Vagina (tissue), 2 donors: ENCODE measurements around the gene SLC25A47. TPM values are rescaled to one million over a fixed set of nuclear protein-coding genes. Genes with fewer than 3 reads are reported as not detected.
A peak's percentile ranks its signal among the peaks of the same experiment; 100 is the strongest.

ENCODE experiments used
- DNase-seq, 2 donors: peaks; one replicate each; pipeline ENCODE4 v3.0.0-alpha.2; 2017; ENCODE audit errors: extremely low spot score in 2 of 2
- H3K27ac ChIP-seq: fragments of 200-600 bp; sonication (generic); one replicate; pipeline ENCODE4 v1.5.1; 2019
- H3K27me3 ChIP-seq: fragments of 200-600 bp; sonication (generic); one replicate; pipeline ENCODE4 v1.5.1; 2019
- H3K36me3 ChIP-seq, 2 donors: fragments of 200-600 bp; sonication (generic); one replicate each; pipeline ENCODE4 v1.5.1; 2017 to 2019
- H3K4me1 ChIP-seq: fragments of 200-600 bp; sonication (generic); one replicate; pipeline ENCODE4 v1.5.1; 2019
- H3K4me3 ChIP-seq, 2 donors: fragments of 200-600 bp; sonication (generic); 1 replicate in 1 of 2; 2 replicates in 1 of 2; pipeline ENCODE4 v1.5.1; 2016 to 2019
- H3K9me3 ChIP-seq: fragments of 200-600 bp; sonication (generic); one replicate; pipeline ENCODE4 v1.5.1; 2019
- POLR2A ChIP-seq, 2 donors: fragments of 450-650 bp; IDR thresholded peaks; one replicate each; pipeline ENCODE4 v1.6.1; 2017; ENCODE audit warnings: antibody characterized with exemption in 2 of 2, mild to moderate bottlenecking in 2 of 2, moderate library complexity in 2 of 2
- POLR2AphosphoS5 ChIP-seq, 2 donors: sonication (generic); formaldehyde crosslinking; IDR thresholded peaks; one replicate each; pipeline ENCODE4 v1.9.0; 2017; ENCODE audit warnings: antibody characterized with exemption in 2 of 2, mild to moderate bottlenecking in 2 of 2, low read depth in 1 of 2; ENCODE audit not compliant: insufficient read depth in 1 of 2
- intact Hi-C: fragments of 100-400 bp; cut with DNase I; formaldehyde crosslinking; loops from one replicate; pipeline ENCODE4 v1.15.1; 2023
- total RNA-seq: library from RNA; depleted of rRNA; stranded (reverse); fragments of >200 nt; gene quantifications from one replicate; pipeline ENCODE4 v1.2.3, GENCODE V29; 2016
- TF ChIP-seq, protein P1 (sequence below), 3 experiments: fragments of 450-650 bp in 2 of 3; fragments of 200-600 bp in 1 of 3; sonication (generic) in 1 of 3; IDR thresholded peaks; one replicate each; pipeline ENCODE4 v1.5.1; 2017 to 2019; ENCODE audit warnings: antibody characterized with exemption in 3 of 3, mild to moderate bottlenecking in 2 of 3, moderate library complexity in 2 of 3

SLC25A47 gene
- total RNA-seq, 1 donor from 2014 or later, result not detected

DNA sequence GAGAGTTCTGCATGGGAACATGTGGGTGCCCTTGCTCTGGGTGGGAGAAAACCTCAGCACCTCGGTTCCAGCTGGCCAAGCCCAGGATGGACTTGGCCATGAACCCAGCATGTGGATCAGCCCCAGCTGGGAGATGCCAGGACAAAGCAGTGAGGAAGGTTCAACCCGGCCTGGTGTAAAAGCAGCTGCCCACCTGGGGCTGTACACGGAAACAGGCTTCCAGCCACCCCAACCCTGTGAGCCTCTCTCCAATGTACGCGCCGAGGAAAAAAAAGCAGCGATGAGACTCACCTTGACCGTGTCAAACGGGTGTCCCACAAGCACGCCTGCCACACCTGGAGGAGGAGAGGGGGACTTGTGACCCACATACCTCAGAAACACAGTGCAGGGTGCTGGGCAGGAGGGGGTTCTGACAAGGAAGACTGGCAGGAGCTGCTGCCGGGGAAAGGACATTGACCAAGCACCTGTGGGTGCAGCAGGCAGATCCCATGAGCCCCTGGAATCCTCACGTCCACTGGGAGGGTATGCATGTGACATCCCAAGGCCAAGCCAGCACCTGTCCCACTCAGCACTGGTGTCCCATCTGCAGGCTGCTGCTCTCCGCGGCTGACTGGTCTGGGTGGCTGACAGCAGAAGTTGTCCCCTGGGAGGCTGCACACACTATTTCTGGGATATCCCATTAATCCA lies 24.4 kb upstream of the SLC25A47 start:
- intact Hi-C loops, result no loop called here
- Histone ChIP-seq H3K4me1 (peaks cover 44% of the 10 kb centered on the region), H3K9me3 (no peaks in the 10 kb centered on the region), H3K36me3 (no peaks in the 10 kb centered on the region), H3K4me3 (no peak overlapping the region), H3K27me3 (no peaks in the 10 kb centered on the region), H3K27ac (peak overlapping the region; percentile 90)
- TF ChIP-seq POLR2A (IDR thresholded peaks at IDR 0.05) (no peak), POLR2AphosphoS5 (IDR thresholded peaks at IDR 0.05; ENCODE audit: insufficient read depth in 1 of 2, low read depth in 1 of 2) (no peak)
- TF ChIP-seq, protein P1, sequence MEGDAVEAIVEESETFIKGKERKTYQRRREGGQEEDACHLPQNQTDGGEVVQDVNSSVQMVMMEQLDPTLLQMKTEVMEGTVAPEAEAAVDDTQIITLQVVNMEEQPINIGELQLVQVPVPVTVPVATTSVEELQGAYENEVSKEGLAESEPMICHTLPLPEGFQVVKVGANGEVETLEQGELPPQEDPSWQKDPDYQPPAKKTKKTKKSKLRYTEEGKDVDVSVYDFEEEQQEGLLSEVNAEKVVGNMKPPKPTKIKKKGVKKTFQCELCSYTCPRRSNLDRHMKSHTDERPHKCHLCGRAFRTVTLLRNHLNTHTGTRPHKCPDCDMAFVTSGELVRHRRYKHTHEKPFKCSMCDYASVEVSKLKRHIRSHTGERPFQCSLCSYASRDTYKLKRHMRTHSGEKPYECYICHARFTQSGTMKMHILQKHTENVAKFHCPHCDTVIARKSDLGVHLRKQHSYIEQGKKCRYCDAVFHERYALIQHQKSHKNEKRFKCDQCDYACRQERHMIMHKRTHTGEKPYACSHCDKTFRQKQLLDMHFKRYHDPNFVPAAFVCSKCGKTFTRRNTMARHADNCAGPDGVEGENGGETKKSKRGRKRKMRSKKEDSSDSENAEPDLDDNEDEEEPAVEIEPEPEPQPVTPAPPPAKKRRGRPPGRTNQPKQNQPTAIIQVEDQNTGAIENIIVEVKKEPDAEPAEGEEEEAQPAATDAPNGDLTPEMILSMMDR (IDR thresholded peaks at IDR 0.05), result no peak
- no peak for DNase-seq

DNA sequence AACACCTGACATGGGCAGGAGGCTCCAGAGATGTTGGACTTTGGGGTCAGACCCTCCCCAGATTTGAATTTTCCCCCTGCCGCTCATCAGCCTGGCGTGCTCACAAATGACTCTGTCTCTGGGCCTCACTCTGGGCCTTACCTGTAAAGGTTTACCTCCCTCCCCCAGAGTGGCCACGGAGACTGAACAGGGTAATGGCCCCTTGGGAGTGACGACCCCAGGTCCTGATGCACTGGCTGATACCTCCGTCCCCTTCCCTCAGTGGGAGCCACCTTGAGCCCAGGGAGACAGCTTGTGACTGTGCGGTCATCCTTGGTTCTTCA lies 23.9 kb upstream of the SLC25A47 start:
- Histone ChIP-seq H3K4me3 (no peak overlapping the region), H3K4me1 (peaks cover 49% of the 10 kb centered on the region), H3K9me3 (no peaks in the 10 kb centered on the region), H3K27me3 (no peaks in the 10 kb centered on the region), H3K27ac (no peak overlapping the region), H3K36me3 (no peaks in the 10 kb centered on the region)
- no peak for DNase-seq
- TF ChIP-seq, protein P1 (IDR thresholded peaks at IDR 0.05), result no peak
- TF ChIP-seq POLR2AphosphoS5 (IDR thresholded peaks at IDR 0.05; ENCODE audit: insufficient read depth in 1 of 2, low read depth in 1 of 2) (no peak), POLR2A (IDR thresholded peaks at IDR 0.05) (no peak)
- intact Hi-C loops, result no loop called here

DNA sequence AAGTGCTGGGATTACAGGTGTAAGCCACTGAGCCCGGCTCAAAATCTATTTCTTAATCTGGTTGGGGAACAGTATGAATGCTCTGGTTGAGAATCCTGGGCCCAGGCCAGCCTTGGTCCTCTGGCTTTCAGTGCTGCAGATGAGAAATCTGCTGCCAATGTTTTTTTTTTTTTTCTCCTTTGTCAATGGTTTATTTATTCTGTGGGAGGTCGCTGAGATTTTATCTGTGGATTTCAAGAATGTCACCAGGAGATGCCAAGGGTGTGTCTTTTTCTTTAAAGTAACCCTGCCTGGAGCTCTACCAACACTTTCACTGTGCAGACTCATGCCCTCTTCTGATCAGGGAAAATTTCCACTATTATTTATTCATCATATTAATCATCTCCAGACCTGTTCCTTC lies 20.5 kb upstream of the SLC25A47 start:
- Histone ChIP-seq H3K27me3 (no peaks in the 10 kb centered on the region), H3K4me1 (peaks cover 51% of the 10 kb centered on the region), H3K9me3 (no peaks in the 10 kb centered on the region), H3K4me3 (no peak overlapping the region), H3K36me3 (no peaks in the 10 kb centered on the region), H3K27ac (peak overlapping the region; percentile 37)
- intact Hi-C loops, result no loop called here
- no peak for DNase-seq
- no peak for TF ChIP-seq POLR2A (IDR thresholded peaks at IDR 0.05)
- TF ChIP-seq POLR2AphosphoS5 (IDR thresholded peaks at IDR 0.05; ENCODE audit: insufficient read depth in 1 of 2, low read depth in 1 of 2), result peak in 1 of 2 donors; percentile 54

DNA sequence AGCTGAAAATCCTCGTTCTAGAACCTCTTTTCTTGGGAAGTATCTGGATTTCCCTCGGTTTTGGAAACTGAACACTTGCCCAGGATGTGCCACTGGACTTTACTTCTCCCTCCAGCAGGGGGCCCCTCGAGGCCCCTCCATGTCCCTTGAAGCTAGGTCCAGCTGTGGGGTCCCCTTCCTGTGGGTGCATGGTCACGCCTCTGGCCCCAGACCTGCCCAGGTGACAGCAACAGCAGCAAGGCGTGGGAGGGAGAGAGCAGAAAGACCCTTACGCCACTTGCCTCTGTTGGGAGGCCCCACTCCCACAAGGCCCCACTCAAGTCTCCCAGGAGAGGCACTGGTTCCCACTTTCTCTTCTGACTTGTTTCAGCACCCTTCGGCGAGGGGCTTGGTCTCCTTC lies 20.0 kb upstream of the SLC25A47 start:
- H3K4me3 ChIP-seq, result no peak overlapping the region
- no peaks in the 10 kb centered on the region for H3K9me3 ChIP-seq
- H3K4me1 ChIP-seq, result peaks cover 51% of the 10 kb centered on the region
- H3K27ac ChIP-seq, result peak overlapping the region; percentile 37
- DNase-seq, result no peak
- TF ChIP-seq POLR2A (IDR thresholded peaks at IDR 0.05) (no peak), POLR2AphosphoS5 (IDR thresholded peaks at IDR 0.05; ENCODE audit: insufficient read depth in 1 of 2, low read depth in 1 of 2) (no peak)
- TF ChIP-seq, protein P1 (IDR thresholded peaks at IDR 0.05), result peak in 1 of 3 experiments; percentile 15
- H3K36me3 ChIP-seq, result no peaks in the 10 kb centered on the region
- H3K27me3 ChIP-seq, result no peaks in the 10 kb centered on the region
- intact Hi-C loops, result no loop called here

DNA sequence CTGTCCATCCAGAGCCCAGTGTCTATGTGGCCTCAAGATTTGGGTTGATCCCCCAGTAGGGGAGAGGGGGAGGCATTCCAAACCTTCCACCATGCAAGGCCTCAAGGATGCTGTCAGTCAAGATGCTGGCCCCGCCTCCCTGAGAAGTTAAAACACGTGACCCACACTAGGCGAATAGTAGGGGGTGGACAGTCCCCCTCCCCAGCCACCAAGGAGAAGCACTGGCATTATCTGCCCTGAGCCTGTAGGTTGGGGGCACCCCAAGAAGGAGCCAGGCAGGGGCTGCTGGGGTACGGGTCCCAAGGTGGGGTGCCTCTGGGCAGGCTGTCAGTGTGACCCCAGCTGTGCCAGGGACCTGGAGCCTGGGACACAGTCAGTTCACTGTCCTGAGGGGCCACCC lies 19.2 kb upstream of the SLC25A47 start:
- Histone ChIP-seq H3K4me3 (no peak overlapping the region), H3K27ac (peak overlapping the region; percentile 37), H3K4me1 (peaks cover 51% of the 10 kb centered on the region), H3K36me3 (no peaks in the 10 kb centered on the region), H3K27me3 (no peaks in the 10 kb centered on the region), H3K9me3 (no peaks in the 10 kb centered on the region)
- TF ChIP-seq POLR2A (IDR thresholded peaks at IDR 0.05), result no peak
- intact Hi-C loops, result no loop called here
- no peak for DNase-seq

DNA sequence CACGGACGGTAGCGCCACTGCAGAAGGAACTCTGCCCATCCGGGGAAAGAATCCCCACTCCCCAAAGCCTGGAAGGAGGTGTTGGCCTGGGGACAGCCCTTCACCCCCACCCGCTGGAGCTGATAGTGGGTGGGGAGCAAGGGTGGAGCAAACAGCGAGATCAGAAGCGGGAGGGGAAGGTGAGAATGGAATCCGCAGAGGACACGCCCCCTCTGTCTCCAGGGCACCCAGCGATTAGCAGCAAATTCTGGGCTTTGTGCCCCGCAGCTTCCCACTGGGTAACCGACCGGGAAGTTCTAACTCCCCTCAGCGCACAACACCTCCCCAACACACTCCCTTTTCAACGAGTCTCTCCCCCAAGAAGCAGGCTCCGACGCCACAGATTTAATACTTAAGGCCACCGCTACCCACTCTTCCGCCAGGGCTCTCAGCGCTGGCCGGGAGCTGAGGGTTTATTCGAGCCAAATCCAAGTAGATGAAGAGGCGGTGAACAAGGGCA lies 18.3 kb upstream of the SLC25A47 start:
- DNase-seq, result no peak
- H3K4me1 ChIP-seq, result peaks cover 51% of the 10 kb centered on the region

More for the DNA sequence above, 18.3 kb upstream of the SLC25A47 start:
- no peak for TF ChIP-seq POLR2A (IDR thresholded peaks at IDR 0.05)
- TF ChIP-seq, protein P1 (IDR thresholded peaks at IDR 0.05), result no peak
- TF ChIP-seq POLR2AphosphoS5 (IDR thresholded peaks at IDR 0.05; ENCODE audit: insufficient read depth in 1 of 2, low read depth in 1 of 2), result peak in 1 of 2 donors; percentile 13
- H3K36me3 ChIP-seq, result no peaks in the 10 kb centered on the region
- intact Hi-C loops, result loop anchor here (5.0 kb wide), 1 partner anchor 68 kb away; the partner anchor contains the start of gene YY1
- H3K4me3 ChIP-seq, result peak overlapping the region; percentile 89 to 98
- H3K27ac ChIP-seq, result peak overlapping the region; percentile 85
- no peaks in the 10 kb centered on the region for H3K9me3 ChIP-seq
- no peaks in the 10 kb centered on the region for H3K27me3 ChIP-seq
